Activated CD4-positive, alpha-beta T cell treated with anti-CD3 and anti-CD28 coated beads, Interleukin-2, amount 50 U/mL, for 4 hours (primary cell): ENCODE results near the gene ACAP3.
"Not testable (repeated sequence)": the region's sequence is repeated elsewhere in the genome, so short reads cannot be mapped to it uniquely, and the experiment has no call there.

Experiments used
- DNase-seq, 2 experiments: peaks; one replicate each; pipeline ENCODE4 v3.0.0-alpha.2; 2020

The ACAP3 gene

GRCh38 chr1:1260843-1261560 is 46.7 kb downstream of the ACAP3 start:
- DNase-seq: no peak

GRCh38 chr1:1259951-1260600 is 47.7 kb downstream of the ACAP3 start:
- DNase-seq: no peak

- DNase-seq: no peak
These were observed 48.2 kb downstream of the ACAP3 start for GRCh38 chr1:1259540-1259939.

- DNase-seq: no peak
These were observed 48.6 kb downstream of the ACAP3 start for GRCh38 chr1:1259119-1259488.

GRCh38 chr1:1256956-1257871 is 50.5 kb downstream of the ACAP3 start:
- no peak for DNase-seq

GRCh38 chr1:1255611-1256010 is 52.1 kb downstream of the ACAP3 start:
- DNase-seq: no peak

GRCh38 chr1:1255078-1255477 is 52.7 kb downstream of the ACAP3 start:
- DNase-seq: no peak

GRCh38 chr1:1254667-1254998 is 53.1 kb downstream of the ACAP3 start:
- DNase-seq: no peak

GRCh38 chr1:1253972-1254666 is 53.6 kb downstream of the ACAP3 start:
- no peak for DNase-seq

- no peak for DNase-seq
These were observed 54.4 kb downstream of the ACAP3 start for GRCh38 chr1:1253314-1253713.

GRCh38 chr1:1250786-1251284 is 56.9 kb downstream of the ACAP3 start:
- DNase-seq: peak; percentile 53 to 60

- DNase-seq: not testable (repeated sequence)
These were observed 59.5 kb downstream of the ACAP3 start for GRCh38 chr1:1248009-1248913.

GRCh38 chr1:1247341-1247913 is 60.3 kb downstream of the ACAP3 start:
- DNase-seq: no peak

- no peak for DNase-seq
These were observed 61.0 kb downstream of the ACAP3 start, which contains the start of gene C1QTNF12 for GRCh38 chr1:1246577-1247340. TSS of gene C1QTNF12 (minus strand) at chr1:1246722. CDS start at chr1:1246690, 32 bp downstream.

- DNase-seq: no peak
These were observed 61.7 kb downstream of the ACAP3 start for GRCh38 chr1:1245817-1246576.

- no peak for DNase-seq
These were observed 62.4 kb downstream of the ACAP3 start for GRCh38 chr1:1245178-1245816.

GRCh38 chr1:1244192-1244811 is 63.4 kb downstream of the ACAP3 start:
- DNase-seq: no peak

- DNase-seq: no peak
These were observed 63.9 kb downstream of the ACAP3 start for GRCh38 chr1:1243807-1244191.

- DNase-seq: no peak
These were observed 64.5 kb downstream of the ACAP3 start for GRCh38 chr1:1243266-1243660.
